Epithelial cell of esophagus (primary cell): ENCODE measurements around the gene TNS3.

ENCODE experiments used
- DNase-seq: peaks from one replicate; pipeline ENCODE4 v3.0.0; 2010; ENCODE audit warnings: low read depth
- H3K4me3 ChIP-seq: 2 replicates; pipeline ENCODE4 v1.5.1; 2011; ENCODE audit warnings: mild to moderate bottlenecking, low read length, control low read depth
- CTCF ChIP-seq: IDR thresholded peaks from 2 replicates; pipeline ENCODE4 v1.5.1; 2011; ENCODE audit warnings: low read depth, mild to moderate bottlenecking, low read length, control low read depth, inconsistent platforms; ENCODE audit not compliant: insufficient read depth; ENCODE audit errors: missing control alignments

Gene TNS3

GRCh38 chr7:47394751-47395252 is 187.1 kb downstream of the TNS3 start:
- no peak for TF ChIP-seq CTCF
- DNase-seq: no peak
- no peak overlapping the region for H3K4me3 ChIP-seq

- no peak for DNase-seq
- no peak for TF ChIP-seq CTCF
- no peak overlapping the region for H3K4me3 ChIP-seq
Observed at GRCh38 chr7:47394216-47394615, 187.7 kb downstream of the TNS3 start.

DNA sequence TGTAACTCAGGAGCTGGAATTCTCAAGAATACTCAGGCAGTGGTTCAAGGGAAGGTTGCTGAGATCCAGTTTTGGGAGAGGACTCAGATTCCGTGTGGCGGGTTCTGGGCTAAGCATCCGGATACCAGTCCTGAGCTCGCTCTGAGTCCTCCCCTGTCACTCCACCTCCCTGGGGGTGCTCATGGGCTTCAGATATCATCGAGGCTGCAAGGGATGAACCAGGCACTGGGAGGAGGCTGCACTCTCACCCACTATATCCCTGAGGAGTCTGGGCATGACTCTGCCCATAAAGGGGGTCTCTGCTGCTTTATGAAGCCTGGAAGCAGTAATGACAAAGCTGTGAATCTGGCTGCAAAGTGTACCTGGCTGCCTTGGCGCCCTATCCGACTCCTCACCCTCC is 188.5 kb downstream of the TNS3 start:
- no peak for TF ChIP-seq CTCF
- DNase-seq: no peak
- no peak overlapping the region for H3K4me3 ChIP-seq

DNA sequence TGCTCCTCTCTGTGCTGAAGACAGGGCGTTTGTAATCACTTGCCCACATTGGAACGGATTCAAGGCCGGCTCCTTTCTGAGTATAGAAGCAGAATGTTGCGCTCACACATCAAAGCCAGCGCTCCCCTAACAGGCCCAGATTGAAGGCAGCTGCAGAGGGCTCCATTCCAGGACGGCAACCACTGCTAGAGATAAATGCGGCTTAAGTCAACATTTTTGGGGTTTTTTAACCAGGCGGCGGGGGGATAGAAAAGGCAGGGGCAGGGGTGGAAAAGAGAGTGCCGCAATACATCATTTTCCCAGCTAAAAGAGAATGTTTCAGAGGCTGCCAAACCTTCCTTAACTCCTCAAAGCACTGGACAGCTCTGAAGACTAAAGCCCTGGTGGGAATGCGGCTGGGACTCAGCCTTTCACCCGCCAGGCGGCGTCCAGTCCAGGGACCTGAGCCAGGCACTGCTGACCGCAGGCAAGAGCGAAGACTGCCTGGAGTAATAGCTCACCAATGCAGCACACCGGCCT is 189.6 kb downstream of the TNS3 start:
- no peak for TF ChIP-seq CTCF
- DNase-seq: no peak
- H3K4me3 ChIP-seq: no peak overlapping the region

- no peak for TF ChIP-seq CTCF
- H3K4me3 ChIP-seq: no peak overlapping the region
- DNase-seq: no peak
Observed at GRCh38 chr7:47391726-47392125, 190.2 kb downstream of the TNS3 start.

DNA sequence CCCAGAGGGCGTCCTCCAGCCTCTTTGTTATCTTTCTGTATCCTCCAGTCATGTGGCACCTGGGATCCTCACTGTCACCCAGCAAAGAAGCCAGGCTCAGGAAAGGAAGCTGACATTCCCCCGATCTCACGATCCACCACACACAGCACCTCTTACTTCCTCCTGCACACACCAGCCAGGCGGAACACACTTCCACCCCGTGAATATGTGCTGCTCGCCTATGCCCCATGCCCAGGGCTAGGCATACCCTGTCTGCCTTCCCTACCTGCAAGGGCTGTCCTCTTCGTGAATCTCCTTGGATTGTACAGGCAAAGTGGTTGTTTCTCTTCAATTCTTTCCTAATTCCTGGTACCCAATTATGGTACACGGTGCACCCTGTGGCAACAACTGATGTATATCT is 191.0 kb downstream of the TNS3 start:
- no peak for DNase-seq
- no peak overlapping the region for H3K4me3 ChIP-seq
- no peak for TF ChIP-seq CTCF

- no peak for TF ChIP-seq CTCF
- H3K4me3 ChIP-seq: no peak overlapping the region
- no peak for DNase-seq
Observed at GRCh38 chr7:47389923-47390630, 191.8 kb downstream of the TNS3 start.
